ENCODE data around the gene RNF31.

Gene RNF31

GRCh38 chr14:24113379-24113800 lies 33.9 kb upstream of the RNF31 start:
- no peaks in the 10 kb centered on the region for H3F3A ChIP-seq (ENCODE audit: insufficient read depth, low read length)
- H3K9me3 ChIP-seq (ENCODE audit: low read length) = no peaks in the 10 kb centered on the region
- H3K36me3 ChIP-seq (ENCODE audit: insufficient read depth, low read length) = peaks cover 21% of the 10 kb centered on the region; the same call in 1 of the 2 replicates
- peak overlapping the region; percentile 76 for H3K4me3 ChIP-seq (ENCODE audit: low read depth, low read length, poor library complexity, severe bottlenecking)
- peaks cover 4% of the 10 kb centered on the region; the same call in 1 of the 2 replicates for H3K79me2 ChIP-seq (ENCODE audit: insufficient read depth, low read length)
- H3K9ac ChIP-seq (ENCODE audit: low read length) = peak overlapping the region; percentile 86
- TF ChIP-seq CTCF (IDR thresholded peaks at IDR 0.05; ENCODE audit: low read length) (no peak), EZH2 (IDR thresholded peaks at IDR 0.05; ENCODE audit: borderline replicate concordance, low read length) (no peak)
- no peaks in the 10 kb centered on the region for H4K20me1 ChIP-seq (ENCODE audit: insufficient read depth, low read length)
- H3K4me2 ChIP-seq (ENCODE audit: low read length) = peak overlapping the region; percentile 87
- no peaks in the 10 kb centered on the region for H3K9me2 ChIP-seq (ENCODE audit: low read depth, low read length)
- H2AFZ ChIP-seq (ENCODE audit: low read length) = no peak overlapping the region
- H3K27ac ChIP-seq (ENCODE audit: low read depth, low read length, poor library complexity, severe bottlenecking) = peak overlapping the region; percentile 90
- H3K27me3 ChIP-seq (ENCODE audit: insufficient read depth, low read length) = no peaks in the 10 kb centered on the region
- peaks cover 27% of the 10 kb centered on the region for H3K4me1 ChIP-seq (ENCODE audit: insufficient read depth, low read length, severe bottlenecking)

- H3K79me2 ChIP-seq (ENCODE audit: insufficient read depth, low read length) = peaks cover 4% of the 10 kb centered on the region; the same call in 1 of the 2 replicates
- H3F3A ChIP-seq (ENCODE audit: insufficient read depth, low read length) = no peaks in the 10 kb centered on the region
- peak overlapping the region; percentile 76 for H3K4me3 ChIP-seq (ENCODE audit: low read depth, low read length, poor library complexity, severe bottlenecking)
- TF ChIP-seq CTCF (IDR thresholded peaks at IDR 0.05; ENCODE audit: low read length) = no peak
- peak overlapping the region; percentile 87 for H3K4me2 ChIP-seq (ENCODE audit: low read length)
- H3K9ac ChIP-seq (ENCODE audit: low read length) = peak overlapping the region; percentile 86
- no peaks in the 10 kb centered on the region for H3K9me3 ChIP-seq (ENCODE audit: low read length)
- no peak overlapping the region for H2AFZ ChIP-seq (ENCODE audit: low read length)
- H3K27me3 ChIP-seq (ENCODE audit: insufficient read depth, low read length) = no peaks in the 10 kb centered on the region
- peaks cover 26% of the 10 kb centered on the region; the same call in 1 of the 2 replicates for H3K36me3 ChIP-seq (ENCODE audit: insufficient read depth, low read length)
- H4K20me1 ChIP-seq (ENCODE audit: insufficient read depth, low read length) = no peaks in the 10 kb centered on the region
- H3K9me2 ChIP-seq (ENCODE audit: low read depth, low read length) = no peaks in the 10 kb centered on the region
- H3K27ac ChIP-seq (ENCODE audit: low read depth, low read length, poor library complexity, severe bottlenecking) = peak overlapping the region; percentile 90
- peaks cover 21% of the 10 kb centered on the region for H3K4me1 ChIP-seq (ENCODE audit: insufficient read depth, low read length, severe bottlenecking)
Measured at GRCh38 chr14:24113801-24114531, 33.3 kb upstream of the RNF31 start.

GRCh38 chr14:24114532-24115421 lies 32.5 kb upstream of the RNF31 start, which contains the start of the genes DCAF11 and NRL:
TSS of gene DCAF11 (plus strand) at chr14:24114777. CDS start at chr14:24115595, 818 bp downstream.
TSS of gene NRL (minus strand) at chr14:24114949. CDS start at chr14:24082848, 32,101 bp downstream.
- peak within 1 kb of the TSS; percentile 76 for H3K4me3 ChIP-seq (ENCODE audit: low read depth, low read length, poor library complexity, severe bottlenecking)
- peaks cover 18% of the 10 kb centered on the region for H3K4me1 ChIP-seq (ENCODE audit: insufficient read depth, low read length, severe bottlenecking)
- H4K20me1 ChIP-seq (ENCODE audit: insufficient read depth, low read length) = no peaks in the 10 kb centered on the region
- H3K4me2 ChIP-seq (ENCODE audit: low read length) = peak within 1 kb of the TSS; percentile 93
- peaks cover 35% of the 10 kb centered on the region for H3K36me3 ChIP-seq (ENCODE audit: insufficient read depth, low read length)
- peak within 1 kb of the TSS; percentile 90 for H3K9ac ChIP-seq (ENCODE audit: low read length)
- H3K79me2 ChIP-seq (ENCODE audit: insufficient read depth, low read length) = peaks cover 4% of the 10 kb centered on the region; the same call in 1 of the 2 replicates
- no peaks in the 10 kb centered on the region for H3F3A ChIP-seq (ENCODE audit: insufficient read depth, low read length)
- TF ChIP-seq CTCF (IDR thresholded peaks at IDR 0.05; ENCODE audit: low read length) (no peak), EZH2 (IDR thresholded peaks at IDR 0.05; ENCODE audit: borderline replicate concordance, low read length) (no peak)
- H3K27ac ChIP-seq (ENCODE audit: low read depth, low read length, poor library complexity, severe bottlenecking) = peak within 1 kb of the TSS; percentile 90
- no peaks in the 10 kb centered on the region for H3K27me3 ChIP-seq (ENCODE audit: insufficient read depth, low read length)
- H3K9me3 ChIP-seq (ENCODE audit: low read length) = no peaks in the 10 kb centered on the region
- no peak within 1 kb of the TSS for H2AFZ ChIP-seq (ENCODE audit: low read length)
- no peaks in the 10 kb centered on the region for H3K9me2 ChIP-seq (ENCODE audit: low read depth, low read length)
